ENCODE measurements around the gene FDCSP. TPM values are rescaled to one million over a fixed set of nuclear protein-coding genes. Genes with fewer than 3 reads are reported as not detected.

Gene FDCSP
- total and polyA plus RNA-seq, 2 of the 13 experiments (the other 11 are each of a cell fraction or from before 2014, with no cell fraction given), result not detected

DNA sequence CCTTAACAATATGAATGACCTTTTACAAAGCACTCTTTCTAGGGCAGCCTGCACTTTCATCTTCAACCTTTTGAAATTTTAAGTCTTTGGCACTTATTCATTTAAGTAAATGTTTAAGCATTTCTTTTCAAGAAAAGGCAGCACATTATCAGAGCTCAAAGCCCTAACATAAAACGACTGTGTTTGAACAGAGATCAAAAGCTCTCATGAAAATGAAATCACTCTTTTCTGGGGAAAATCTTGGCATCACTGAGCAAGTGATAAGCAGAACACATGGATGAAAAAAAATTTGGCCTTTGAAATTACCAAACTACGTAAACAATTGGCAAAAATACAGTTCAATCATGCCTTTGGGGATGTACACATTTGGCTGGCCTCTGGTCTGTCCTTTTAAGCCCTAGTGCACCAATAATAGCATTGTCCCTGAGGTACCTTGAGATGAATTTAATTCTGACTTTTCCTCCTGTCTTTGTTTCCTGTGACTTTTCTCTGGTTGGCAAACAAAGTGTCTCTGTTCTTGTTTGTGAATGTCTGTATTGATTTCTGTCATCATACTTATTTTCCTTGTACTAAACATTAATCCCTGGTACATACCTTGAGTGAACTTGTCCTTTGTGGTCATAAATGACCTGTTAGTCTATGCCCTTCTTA, 43.3 kb upstream of the FDCSP start (continued):
- TF ChIP-seq, protein P1, sequence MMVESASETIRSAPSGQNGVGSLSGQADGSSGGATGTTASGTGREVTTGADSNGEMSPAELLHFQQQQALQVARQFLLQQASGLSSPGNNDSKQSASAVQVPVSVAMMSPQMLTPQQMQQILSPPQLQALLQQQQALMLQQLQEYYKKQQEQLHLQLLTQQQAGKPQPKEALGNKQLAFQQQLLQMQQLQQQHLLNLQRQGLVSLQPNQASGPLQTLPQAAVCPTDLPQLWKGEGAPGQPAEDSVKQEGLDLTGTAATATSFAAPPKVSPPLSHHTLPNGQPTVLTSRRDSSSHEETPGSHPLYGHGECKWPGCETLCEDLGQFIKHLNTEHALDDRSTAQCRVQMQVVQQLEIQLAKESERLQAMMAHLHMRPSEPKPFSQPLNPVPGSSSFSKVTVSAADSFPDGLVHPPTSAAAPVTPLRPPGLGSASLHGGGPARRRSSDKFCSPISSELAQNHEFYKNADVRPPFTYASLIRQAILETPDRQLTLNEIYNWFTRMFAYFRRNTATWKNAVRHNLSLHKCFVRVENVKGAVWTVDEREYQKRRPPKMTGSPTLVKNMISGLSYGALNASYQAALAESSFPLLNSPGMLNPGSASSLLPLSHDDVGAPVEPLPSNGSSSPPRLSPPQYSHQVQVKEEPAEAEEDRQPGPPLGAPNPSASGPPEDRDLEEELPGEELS (CRISPR knock-in tag; IDR thresholded peaks at IDR 0.05), result peak; percentile 95
- TF ChIP-seq ZNF556 (CRISPR knock-in tag; IDR thresholded peaks at IDR 0.05; ENCODE audit: borderline replicate concordance) (no peak), HNRNPLL (IDR thresholded peaks at IDR 0.05; ENCODE audit: low read depth, low read length, poor library complexity, severe bottlenecking) (no peak), HES4 (CRISPR knock-in tag; IDR thresholded peaks at IDR 0.05; ENCODE audit: borderline replicate concordance) (no peak), DNMT1 (CRISPR knock-in tag; IDR thresholded peaks at IDR 0.05) (no peak), ZNF24 (IDR thresholded peaks at IDR 0.05) (peak; percentile 66; the same call in 1 of the 2 replicates), JUN (CRISPR knock-in tag; IDR thresholded peaks at IDR 0.05) (peak; percentile 85), ZNF747 (CRISPR knock-in tag; IDR thresholded peaks at IDR 0.05; ENCODE audit: borderline replicate concordance) (0 out of 2 replicates have a peak, but pooled peaks have one; percentile 40)
- TF ChIP-seq, protein P2, sequence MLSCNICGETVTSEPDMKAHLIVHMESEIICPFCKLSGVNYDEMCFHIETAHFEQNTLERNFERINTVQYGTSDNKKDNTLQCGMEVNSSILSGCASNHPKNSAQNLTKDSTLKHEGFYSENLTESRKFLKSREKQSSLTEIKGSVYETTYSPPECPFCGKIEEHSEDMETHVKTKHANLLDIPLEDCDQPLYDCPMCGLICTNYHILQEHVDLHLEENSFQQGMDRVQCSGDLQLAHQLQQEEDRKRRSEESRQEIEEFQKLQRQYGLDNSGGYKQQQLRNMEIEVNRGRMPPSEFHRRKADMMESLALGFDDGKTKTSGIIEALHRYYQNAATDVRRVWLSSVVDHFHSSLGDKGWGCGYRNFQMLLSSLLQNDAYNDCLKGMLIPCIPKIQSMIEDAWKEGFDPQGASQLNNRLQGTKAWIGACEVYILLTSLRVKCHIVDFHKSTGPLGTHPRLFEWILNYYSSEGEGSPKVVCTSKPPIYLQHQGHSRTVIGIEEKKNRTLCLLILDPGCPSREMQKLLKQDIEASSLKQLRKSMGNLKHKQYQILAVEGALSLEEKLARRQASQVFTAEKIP (CRISPR knock-in tag; IDR thresholded peaks at IDR 0.05; ENCODE audit: borderline replicate concordance), result no peak
- TF ChIP-seq, protein P3, sequence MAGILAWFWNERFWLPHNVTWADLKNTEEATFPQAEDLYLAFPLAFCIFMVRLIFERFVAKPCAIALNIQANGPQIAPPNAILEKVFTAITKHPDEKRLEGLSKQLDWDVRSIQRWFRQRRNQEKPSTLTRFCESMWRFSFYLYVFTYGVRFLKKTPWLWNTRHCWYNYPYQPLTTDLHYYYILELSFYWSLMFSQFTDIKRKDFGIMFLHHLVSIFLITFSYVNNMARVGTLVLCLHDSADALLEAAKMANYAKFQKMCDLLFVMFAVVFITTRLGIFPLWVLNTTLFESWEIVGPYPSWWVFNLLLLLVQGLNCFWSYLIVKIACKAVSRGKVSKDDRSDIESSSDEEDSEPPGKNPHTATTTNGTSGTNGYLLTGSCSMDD (CRISPR knock-in tag; IDR thresholded peaks at IDR 0.05), result no peak
- TF ChIP-seq, protein P4, sequence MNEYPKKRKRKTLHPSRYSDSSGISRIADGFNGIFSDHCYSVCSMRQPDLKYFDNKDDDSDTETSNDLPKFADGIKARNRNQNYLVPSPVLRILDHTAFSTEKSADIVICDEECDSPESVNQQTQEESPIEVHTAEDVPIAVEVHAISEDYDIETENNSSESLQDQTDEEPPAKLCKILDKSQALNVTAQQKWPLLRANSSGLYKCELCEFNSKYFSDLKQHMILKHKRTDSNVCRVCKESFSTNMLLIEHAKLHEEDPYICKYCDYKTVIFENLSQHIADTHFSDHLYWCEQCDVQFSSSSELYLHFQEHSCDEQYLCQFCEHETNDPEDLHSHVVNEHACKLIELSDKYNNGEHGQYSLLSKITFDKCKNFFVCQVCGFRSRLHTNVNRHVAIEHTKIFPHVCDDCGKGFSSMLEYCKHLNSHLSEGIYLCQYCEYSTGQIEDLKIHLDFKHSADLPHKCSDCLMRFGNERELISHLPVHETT (CRISPR knock-in tag; conservative IDR thresholded peaks at IDR 0.05), result no peak
- TF ChIP-seq, protein P5, sequence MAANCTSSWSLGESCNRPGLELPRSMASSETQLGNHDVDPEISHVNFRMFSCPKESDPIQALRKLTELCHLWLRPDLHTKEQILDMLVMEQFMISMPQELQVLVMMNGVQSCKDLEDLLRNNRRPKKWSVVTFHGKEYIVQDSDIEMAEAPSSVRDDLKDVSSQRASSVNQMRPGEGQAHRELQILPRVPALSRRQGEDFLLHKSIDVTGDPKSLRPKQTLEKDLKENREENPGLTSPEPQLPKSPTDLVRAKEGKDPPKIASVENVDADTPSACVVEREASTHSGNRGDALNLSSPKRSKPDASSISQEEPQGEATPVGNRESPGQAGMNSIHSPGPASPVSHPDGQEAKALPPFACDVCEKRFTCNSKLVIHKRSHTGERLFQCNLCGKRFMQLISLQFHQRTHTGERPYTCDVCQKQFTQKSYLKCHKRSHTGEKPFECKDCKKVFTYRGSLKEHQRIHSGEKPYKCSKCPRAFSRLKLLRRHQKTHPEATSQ (CRISPR knock-in tag; IDR thresholded peaks at IDR 0.05; ENCODE audit: borderline replicate concordance), result no peak; the same call in 1 of the 2 replicates
- TF ChIP-seq, protein P6, sequence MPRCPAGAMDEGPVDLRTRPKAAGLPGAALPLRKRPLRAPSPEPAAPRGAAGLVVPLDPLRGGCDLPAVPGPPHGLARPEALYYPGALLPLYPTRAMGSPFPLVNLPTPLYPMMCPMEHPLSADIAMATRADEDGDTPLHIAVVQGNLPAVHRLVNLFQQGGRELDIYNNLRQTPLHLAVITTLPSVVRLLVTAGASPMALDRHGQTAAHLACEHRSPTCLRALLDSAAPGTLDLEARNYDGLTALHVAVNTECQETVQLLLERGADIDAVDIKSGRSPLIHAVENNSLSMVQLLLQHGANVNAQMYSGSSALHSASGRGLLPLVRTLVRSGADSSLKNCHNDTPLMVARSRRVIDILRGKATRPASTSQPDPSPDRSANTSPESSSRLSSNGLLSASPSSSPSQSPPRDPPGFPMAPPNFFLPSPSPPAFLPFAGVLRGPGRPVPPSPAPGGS (CRISPR knock-in tag; IDR thresholded peaks at IDR 0.05), result no peak; the same call in 1 of the 2 replicates

All from HepG2 (cell line).